HepG2 (cell line): Measurements from ENCODE around the gene LENEP. TPM values are rescaled to one million over a fixed set of nuclear protein-coding genes. Genes with fewer than 3 reads are reported as not detected.

Experiments
- MXD4 ChIP-seq: IDR thresholded peaks from 2 replicates; pipeline ENCODE4 v1.6.1; 2016; ENCODE audit warnings: mild to moderate bottlenecking, missing biosample characterization, missing genetic modification reagents
- NFYB ChIP-seq: sonication (generic); formaldehyde crosslinking; IDR thresholded peaks from 2 replicates; pipeline ENCODE4 v1.4.0; 2020; ENCODE audit warnings: missing genetic modification reagents
- ZFX ChIP-seq: sonication (generic); formaldehyde crosslinking; IDR thresholded peaks from 2 replicates; pipeline ENCODE4 v1.4.0; 2020; ENCODE audit warnings: mild to moderate bottlenecking, low read depth, missing genetic modification reagents, moderate library complexity
- ZFY ChIP-seq: sonication (generic); formaldehyde crosslinking; IDR thresholded peaks from 2 replicates; pipeline ENCODE4 v1.4.0; 2020; ENCODE audit warnings: missing genetic modification reagents
- ZNF557 ChIP-seq: sonication (generic); formaldehyde crosslinking; IDR thresholded peaks from 2 replicates; pipeline ENCODE4 v1.4.0; 2020; ENCODE audit warnings: missing genetic modification reagents
- polyA plus RNA-seq, 8 experiments: library from polyadenylated mRNA; depleted of rRNA in 3 of 8; stranded (reverse) in 7 of 8; unstranded in 1 of 8; fragments of >200 nt; fragmentation: Illumina TruSeq in 4 of 8; extraction: Trizol in 4 of 8; gene quantifications; 2 replicates each; pipeline versions ENCODE4 v1.2.1 to v1.2.3, GENCODE V29; 2011 to 2016; ENCODE audit warnings: low read depth in 4 of 8, missing spikeins in 1 of 8, mixed read lengths in 1 of 8; ENCODE audit not compliant: insufficient read depth in 1 of 8
- total RNA-seq, 5 experiments: library from RNA; depleted of rRNA; stranded (reverse); fragments of >200 nt; fragmentation: Illumina TruSeq; extraction: Trizol; gene quantifications; 2 replicates each; pipeline ENCODE4 v1.2.3, GENCODE V29; 2016; ENCODE audit warnings: low read depth in 1 of 5
- TF ChIP-seq, protein P1 (sequence below): sonication (generic); formaldehyde crosslinking; conservative IDR thresholded peaks from 2 replicates; pipeline ENCODE4 v1.4.0; 2020; ENCODE audit warnings: mild to moderate bottlenecking, missing genetic modification reagents, moderate library complexity
- TF ChIP-seq, protein P2 (sequence below): sonication (generic); formaldehyde crosslinking; IDR thresholded peaks from 2 replicates; pipeline ENCODE4 v1.4.0; 2020; ENCODE audit warnings: missing genetic modification reagents
- TF ChIP-seq, protein P3 (sequence below): sonication (generic); formaldehyde crosslinking; IDR thresholded peaks from 2 replicates; pipeline ENCODE4 v1.4.0; 2020; ENCODE audit warnings: missing genetic modification reagents
- TF ChIP-seq, protein P4 (sequence below): sonication (generic); formaldehyde crosslinking; IDR thresholded peaks from 2 replicates; pipeline ENCODE4 v1.4.0; 2020; ENCODE audit warnings: missing genetic modification reagents
- TF ChIP-seq, protein P5 (sequence below), 2 experiments: sonication (generic) in 1 of 2; formaldehyde crosslinking in 1 of 2; IDR thresholded peaks; 2 replicates each; pipeline versions ENCODE4 v1.4.0 to v1.6.1; 2016 to 2020; ENCODE audit warnings: borderline replicate concordance in 1 of 2, low read depth in 1 of 2, mild to moderate bottlenecking in 1 of 2, missing genetic modification reagents in 1 of 2

The LENEP gene
- total and polyA plus RNA-seq, 2 of the 13 experiments (the other 11 are each of a cell fraction or from before 2014, with no cell fraction given), result 0.29 TPM; not detected in 1

DNA sequence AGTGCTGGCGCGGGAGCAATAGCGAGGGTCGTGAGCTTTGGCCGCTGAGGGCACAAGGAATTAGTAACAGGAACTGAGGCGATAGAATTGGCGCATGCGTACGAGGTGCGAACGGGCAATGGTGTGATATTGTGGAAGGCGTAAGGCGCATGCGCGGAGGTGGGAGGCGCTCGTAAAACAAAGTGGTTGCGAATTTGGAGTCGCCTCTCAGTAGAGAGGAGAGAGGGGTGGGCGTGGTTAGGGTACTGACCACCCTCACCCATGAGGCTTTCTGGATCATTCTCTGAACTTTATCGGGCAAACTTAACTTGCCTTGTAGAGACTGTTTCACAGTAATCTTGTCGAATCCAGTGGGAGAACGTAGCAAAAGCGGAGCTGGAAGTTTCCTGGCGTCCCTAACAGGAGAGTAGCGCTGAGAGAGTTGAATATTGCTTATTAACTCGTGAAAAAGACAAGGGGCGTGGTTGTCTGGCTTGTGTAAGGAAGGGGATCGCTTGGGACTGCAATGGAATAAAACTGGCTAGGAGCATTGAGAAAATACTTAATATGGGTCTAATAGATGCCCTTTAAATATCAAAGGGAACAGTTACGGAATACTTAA, 18.5 kb upstream of the LENEP start (continued):
- TF ChIP-seq, protein P1, sequence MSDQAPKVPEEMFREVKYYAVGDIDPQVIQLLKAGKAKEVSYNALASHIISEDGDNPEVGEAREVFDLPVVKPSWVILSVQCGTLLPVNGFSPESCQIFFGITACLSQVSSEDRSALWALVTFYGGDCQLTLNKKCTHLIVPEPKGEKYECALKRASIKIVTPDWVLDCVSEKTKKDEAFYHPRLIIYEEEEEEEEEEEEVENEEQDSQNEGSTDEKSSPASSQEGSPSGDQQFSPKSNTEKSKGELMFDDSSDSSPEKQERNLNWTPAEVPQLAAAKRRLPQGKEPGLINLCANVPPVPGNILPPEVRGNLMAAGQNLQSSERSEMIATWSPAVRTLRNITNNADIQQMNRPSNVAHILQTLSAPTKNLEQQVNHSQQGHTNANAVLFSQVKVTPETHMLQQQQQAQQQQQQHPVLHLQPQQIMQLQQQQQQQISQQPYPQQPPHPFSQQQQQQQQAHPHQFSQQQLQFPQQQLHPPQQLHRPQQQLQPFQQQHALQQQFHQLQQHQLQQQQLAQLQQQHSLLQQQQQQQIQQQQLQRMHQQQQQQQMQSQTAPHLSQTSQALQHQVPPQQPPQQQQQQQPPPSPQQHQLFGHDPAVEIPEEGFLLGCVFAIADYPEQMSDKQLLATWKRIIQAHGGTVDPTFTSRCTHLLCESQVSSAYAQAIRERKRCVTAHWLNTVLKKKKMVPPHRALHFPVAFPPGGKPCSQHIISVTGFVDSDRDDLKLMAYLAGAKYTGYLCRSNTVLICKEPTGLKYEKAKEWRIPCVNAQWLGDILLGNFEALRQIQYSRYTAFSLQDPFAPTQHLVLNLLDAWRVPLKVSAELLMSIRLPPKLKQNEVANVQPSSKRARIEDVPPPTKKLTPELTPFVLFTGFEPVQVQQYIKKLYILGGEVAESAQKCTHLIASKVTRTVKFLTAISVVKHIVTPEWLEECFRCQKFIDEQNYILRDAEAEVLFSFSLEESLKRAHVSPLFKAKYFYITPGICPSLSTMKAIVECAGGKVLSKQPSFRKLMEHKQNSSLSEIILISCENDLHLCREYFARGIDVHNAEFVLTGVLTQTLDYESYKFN (CRISPR knock-in tag), result peak; percentile 33; the same call in 1 of the 2 replicates
- TF ChIP-seq NFYB, result no peak
- TF ChIP-seq, protein P2, sequence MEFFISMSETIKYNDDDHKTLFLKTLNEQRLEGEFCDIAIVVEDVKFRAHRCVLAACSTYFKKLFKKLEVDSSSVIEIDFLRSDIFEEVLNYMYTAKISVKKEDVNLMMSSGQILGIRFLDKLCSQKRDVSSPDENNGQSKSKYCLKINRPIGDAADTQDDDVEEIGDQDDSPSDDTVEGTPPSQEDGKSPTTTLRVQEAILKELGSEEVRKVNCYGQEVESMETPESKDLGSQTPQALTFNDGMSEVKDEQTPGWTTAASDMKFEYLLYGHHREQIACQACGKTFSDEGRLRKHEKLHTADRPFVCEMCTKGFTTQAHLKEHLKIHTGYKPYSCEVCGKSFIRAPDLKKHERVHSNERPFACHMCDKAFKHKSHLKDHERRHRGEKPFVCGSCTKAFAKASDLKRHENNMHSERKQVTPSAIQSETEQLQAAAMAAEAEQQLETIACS, result no peak
- TF ChIP-seq ZNF557, result no peak
- no peak; the same call in 1 of the 2 replicates for TF ChIP-seq ZFX (CRISPR knock-in tag)
- TF ChIP-seq, protein P3, sequence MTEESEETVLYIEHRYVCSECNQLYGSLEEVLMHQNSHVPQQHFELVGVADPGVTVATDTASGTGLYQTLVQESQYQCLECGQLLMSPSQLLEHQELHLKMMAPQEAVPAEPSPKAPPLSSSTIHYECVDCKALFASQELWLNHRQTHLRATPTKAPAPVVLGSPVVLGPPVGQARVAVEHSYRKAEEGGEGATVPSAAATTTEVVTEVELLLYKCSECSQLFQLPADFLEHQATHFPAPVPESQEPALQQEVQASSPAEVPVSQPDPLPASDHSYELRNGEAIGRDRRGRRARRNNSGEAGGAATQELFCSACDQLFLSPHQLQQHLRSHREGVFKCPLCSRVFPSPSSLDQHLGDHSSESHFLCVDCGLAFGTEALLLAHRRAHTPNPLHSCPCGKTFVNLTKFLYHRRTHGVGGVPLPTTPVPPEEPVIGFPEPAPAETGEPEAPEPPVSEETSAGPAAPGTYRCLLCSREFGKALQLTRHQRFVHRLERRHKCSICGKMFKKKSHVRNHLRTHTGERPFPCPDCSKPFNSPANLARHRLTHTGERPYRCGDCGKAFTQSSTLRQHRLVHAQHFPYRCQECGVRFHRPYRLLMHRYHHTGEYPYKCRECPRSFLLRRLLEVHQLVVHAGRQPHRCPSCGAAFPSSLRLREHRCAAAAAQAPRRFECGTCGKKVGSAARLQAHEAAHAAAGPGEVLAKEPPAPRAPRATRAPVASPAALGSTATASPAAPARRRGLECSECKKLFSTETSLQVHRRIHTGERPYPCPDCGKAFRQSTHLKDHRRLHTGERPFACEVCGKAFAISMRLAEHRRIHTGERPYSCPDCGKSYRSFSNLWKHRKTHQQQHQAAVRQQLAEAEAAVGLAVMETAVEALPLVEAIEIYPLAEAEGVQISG (CRISPR knock-in tag), result no peak
- TF ChIP-seq, protein P4, sequence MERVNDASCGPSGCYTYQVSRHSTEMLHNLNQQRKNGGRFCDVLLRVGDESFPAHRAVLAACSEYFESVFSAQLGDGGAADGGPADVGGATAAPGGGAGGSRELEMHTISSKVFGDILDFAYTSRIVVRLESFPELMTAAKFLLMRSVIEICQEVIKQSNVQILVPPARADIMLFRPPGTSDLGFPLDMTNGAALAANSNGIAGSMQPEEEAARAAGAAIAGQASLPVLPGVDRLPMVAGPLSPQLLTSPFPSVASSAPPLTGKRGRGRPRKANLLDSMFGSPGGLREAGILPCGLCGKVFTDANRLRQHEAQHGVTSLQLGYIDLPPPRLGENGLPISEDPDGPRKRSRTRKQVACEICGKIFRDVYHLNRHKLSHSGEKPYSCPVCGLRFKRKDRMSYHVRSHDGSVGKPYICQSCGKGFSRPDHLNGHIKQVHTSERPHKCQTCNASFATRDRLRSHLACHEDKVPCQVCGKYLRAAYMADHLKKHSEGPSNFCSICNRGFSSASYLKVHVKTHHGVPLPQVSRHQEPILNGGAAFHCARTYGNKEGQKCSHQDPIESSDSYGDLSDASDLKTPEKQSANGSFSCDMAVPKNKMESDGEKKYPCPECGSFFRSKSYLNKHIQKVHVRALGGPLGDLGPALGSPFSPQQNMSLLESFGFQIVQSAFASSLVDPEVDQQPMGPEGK (CRISPR knock-in tag), result no peak
- no peak for TF ChIP-seq MXD4 (CRISPR knock-in tag)
- TF ChIP-seq, protein P5, sequence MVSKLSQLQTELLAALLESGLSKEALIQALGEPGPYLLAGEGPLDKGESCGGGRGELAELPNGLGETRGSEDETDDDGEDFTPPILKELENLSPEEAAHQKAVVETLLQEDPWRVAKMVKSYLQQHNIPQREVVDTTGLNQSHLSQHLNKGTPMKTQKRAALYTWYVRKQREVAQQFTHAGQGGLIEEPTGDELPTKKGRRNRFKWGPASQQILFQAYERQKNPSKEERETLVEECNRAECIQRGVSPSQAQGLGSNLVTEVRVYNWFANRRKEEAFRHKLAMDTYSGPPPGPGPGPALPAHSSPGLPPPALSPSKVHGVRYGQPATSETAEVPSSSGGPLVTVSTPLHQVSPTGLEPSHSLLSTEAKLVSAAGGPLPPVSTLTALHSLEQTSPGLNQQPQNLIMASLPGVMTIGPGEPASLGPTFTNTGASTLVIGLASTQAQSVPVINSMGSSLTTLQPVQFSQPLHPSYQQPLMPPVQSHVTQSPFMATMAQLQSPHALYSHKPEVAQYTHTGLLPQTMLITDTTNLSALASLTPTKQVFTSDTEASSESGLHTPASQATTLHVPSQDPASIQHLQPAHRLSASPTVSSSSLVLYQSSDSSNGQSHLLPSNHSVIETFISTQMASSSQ (IDR thresholded peaks at IDR 0.05; ENCODE audit: low read depth), result no peak
- TF ChIP-seq, protein P5 (CRISPR knock-in tag; IDR thresholded peaks at IDR 0.05; ENCODE audit: borderline replicate concordance), result no peak
- TF ChIP-seq ZFY, result no peak
